Muscle of leg (tissue), 11 donors: ENCODE data around the gene WDR49. TPM values are rescaled to one million over a fixed set of nuclear protein-coding genes. Genes with fewer than 3 reads are reported as not detected.
"Not testable (repeated sequence)": the region's sequence is repeated elsewhere in the genome, so short reads cannot be mapped to it uniquely, and the experiment has no call there.

Experiments used
- DNase-seq: peaks from one replicate; pipeline ENCODE4 v3.0.0; 2013
- H3K27ac ChIP-seq: one replicate; pipeline ENCODE4 v1.5.1; 2013; ENCODE audit warnings: mild to moderate bottlenecking, low read length, control low read depth
- H3K27me3 ChIP-seq: one replicate; pipeline ENCODE4 v1.6.1; 2013; ENCODE audit warnings: low read length; ENCODE audit not compliant: control insufficient read depth, insufficient read depth
- H3K36me3 ChIP-seq: one replicate; pipeline ENCODE4 v1.6.1; 2013; ENCODE audit warnings: low read length; ENCODE audit not compliant: control insufficient read depth, insufficient read depth
- H3K4me1 ChIP-seq: one replicate; pipeline ENCODE4 v1.6.1; 2013; ENCODE audit warnings: low read length; ENCODE audit not compliant: control insufficient read depth, insufficient read depth
- H3K4me3 ChIP-seq: one replicate; pipeline ENCODE4 v1.5.1; 2013; ENCODE audit warnings: low read length, control low read depth
- H3K9me3 ChIP-seq: replicated peaks from 2 replicates; pipeline ENCODE4 v1.6.1; 2013; ENCODE audit warnings: low read depth, low read length; ENCODE audit not compliant: control insufficient read depth
- WGBS: methylation state at CpG from one replicate; pipeline ENCODE4 v1.1.5; 2013; ENCODE audit warnings: missing lambda C conversion rate; ENCODE audit not compliant: insufficient coverage; 5-methylcytosine and 5-hydroxymethylcytosine counted together
- polyA plus RNA-seq, 8 donors: library from polyadenylated mRNA; unstranded; fragments of 120-200 nt; gene quantifications; one replicate each; pipeline versions ENCODE4 v1.2.1 to v1.2.3, GENCODE V29; 2013; ENCODE audit warnings: inconsistent platforms in 1 of 8, low replicate concordance in 1 of 8; ENCODE audit not compliant: insufficient read length in 8 of 8, insufficient read depth in 1 of 8
- total RNA-seq: library from RNA; stranded (reverse); fragments of 120-200 nt; gene quantifications from one replicate; pipeline ENCODE4 v1.2.4, GENCODE V29; 2013

The WDR49 gene
- total and polyA plus RNA-seq, 9 donors, result 0.05 to 0.58 (median 0.27) TPM; not detected in 2

DNA sequence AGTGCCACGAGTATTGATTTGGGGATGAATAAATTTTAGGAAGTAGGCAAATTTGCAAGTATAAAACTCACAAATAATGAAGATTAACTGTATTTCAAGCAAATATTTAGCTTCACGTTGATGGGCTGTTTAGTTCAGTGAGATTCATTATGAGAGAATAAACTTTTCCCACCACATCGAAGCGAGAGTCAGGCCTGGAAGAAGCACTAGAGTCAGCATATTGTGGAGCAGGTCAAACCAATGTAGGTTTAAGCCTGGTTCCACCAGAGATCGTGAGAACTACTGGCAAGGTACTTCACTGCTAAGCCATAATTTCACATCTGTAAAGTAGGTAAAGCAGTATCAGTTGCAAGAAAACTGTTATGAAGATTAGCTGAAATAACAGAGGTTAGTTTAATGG is 22.3 kb downstream of the WDR49 start:
- WGBS, result no CpG with 5 or more reads among the region's 5 CpGs
- DNase-seq, result no peak
- H3K4me1 ChIP-seq, result no peaks in the 10 kb centered on the region

DNA sequence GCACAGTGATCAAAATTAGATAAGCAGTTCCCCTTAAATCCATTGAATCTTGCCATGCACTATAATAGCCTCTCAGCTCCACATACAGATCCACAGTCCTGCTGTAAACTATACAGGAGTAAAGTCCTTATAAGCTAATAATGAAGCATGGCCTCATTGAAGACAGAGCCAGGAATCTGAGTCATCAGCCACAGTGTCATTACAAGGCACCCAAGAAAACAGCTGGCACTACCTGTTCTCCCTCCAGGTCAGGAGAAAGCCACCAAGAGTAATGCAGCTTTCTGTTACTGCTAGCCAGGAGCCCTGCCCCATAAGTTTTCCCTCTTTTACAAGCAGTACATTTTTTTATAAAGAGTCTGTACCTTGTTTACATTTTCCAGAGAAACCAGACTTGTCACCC is 27.3 kb downstream of the WDR49 start:
- Histone ChIP-seq H3K27ac (no peak overlapping the region), H3K36me3 (no peaks in the 10 kb centered on the region), H3K9me3 (no peaks in the 10 kb centered on the region), H3K4me1 (no peaks in the 10 kb centered on the region), H3K4me3 (no peak overlapping the region), H3K27me3 (no peaks in the 10 kb centered on the region)
- DNase-seq, result no peak

More for the DNA sequence above, 22.3 kb downstream of the WDR49 start:
- no peak overlapping the region for H3K27ac ChIP-seq
- H3K36me3 ChIP-seq, result no peaks in the 10 kb centered on the region
- no peak overlapping the region for H3K4me3 ChIP-seq
- H3K27me3 ChIP-seq, result no peaks in the 10 kb centered on the region
- H3K9me3 ChIP-seq, result no peaks in the 10 kb centered on the region

DNA sequence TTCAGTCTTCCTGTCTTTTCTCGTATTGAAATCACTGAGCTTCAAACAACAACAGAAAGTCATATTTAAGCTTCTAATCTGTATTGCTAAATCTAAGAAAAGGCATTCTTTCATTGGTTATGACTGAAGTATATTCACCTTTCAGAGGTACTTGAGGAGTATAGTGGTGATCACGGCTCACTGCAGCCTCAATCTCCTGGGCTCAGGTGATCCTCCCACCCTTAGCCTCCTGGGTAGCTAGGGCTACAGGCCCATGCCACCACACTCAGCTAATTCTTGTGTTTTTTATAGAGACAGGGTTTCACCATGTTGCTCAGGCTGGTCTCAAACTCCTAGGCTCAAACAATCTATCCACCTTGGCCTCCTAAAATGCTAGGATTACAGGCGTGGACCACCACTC is 38.7 kb downstream of the WDR49 start:
- Histone ChIP-seq H3K27me3 (no peaks in the 10 kb centered on the region), H3K4me1 (no peaks in the 10 kb centered on the region), H3K36me3 (no peaks in the 10 kb centered on the region), H3K4me3 (no peak overlapping the region), H3K27ac (no peak overlapping the region), H3K9me3 (no peaks in the 10 kb centered on the region)
- DNase-seq, result no peak
- no CpG with 5 or more reads among the region's 3 CpGs for WGBS

DNA sequence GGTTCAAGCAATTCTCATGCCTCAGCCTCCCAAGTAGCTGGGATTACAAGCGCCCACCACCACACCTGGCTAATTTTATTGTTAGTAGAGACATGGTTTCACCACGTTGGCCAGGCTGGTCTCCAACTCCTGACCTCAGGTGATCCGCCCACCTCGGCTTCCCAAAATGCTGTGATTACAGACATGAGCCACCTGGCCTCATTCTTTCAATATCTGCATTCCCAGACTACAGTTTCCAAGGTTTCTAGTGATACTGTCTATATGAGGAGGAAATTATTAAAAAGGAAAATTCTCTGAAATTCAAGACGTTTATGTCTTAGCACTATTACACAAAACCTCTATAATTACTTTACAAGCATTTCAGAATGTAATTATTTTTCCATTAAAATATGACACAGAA is 39.5 kb downstream of the WDR49 start:
- not testable (repeated sequence) for H3K27ac ChIP-seq, DNase-seq, H3K4me1 ChIP-seq, H3K27me3 ChIP-seq, H3K4me3 ChIP-seq, H3K36me3 ChIP-seq, H3K9me3 ChIP-seq
- no CpG with 5 or more reads among the region's 5 CpGs for WGBS

DNA sequence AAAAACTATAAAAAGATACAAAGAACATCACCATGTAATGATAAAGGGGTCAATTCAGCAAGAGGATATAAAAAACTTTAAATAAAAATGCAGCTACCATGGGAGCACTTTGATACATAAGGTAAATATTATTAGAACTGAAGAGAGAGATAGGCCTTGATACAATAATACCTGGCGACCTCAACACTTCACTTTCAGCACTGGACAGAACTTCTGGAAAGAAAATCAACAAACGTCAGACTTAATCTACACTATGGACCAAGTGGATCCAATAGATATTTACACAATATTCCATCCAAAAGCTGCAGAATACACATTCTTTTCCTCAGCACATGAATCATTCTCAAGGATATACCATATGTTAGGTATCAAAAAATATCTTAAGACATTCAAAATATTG is 42.0 kb downstream of the WDR49 start:
- no peaks in the 10 kb centered on the region for H3K9me3 ChIP-seq
- no peak for DNase-seq
- H3K36me3 ChIP-seq, result no peaks in the 10 kb centered on the region
- H3K27ac ChIP-seq, result no peak overlapping the region
- WGBS, result no CpG with 5 or more reads among the region's 2 CpGs
- no peak overlapping the region for H3K4me3 ChIP-seq
- H3K4me1 ChIP-seq, result no peaks in the 10 kb centered on the region
- H3K27me3 ChIP-seq, result no peaks in the 10 kb centered on the region

DNA sequence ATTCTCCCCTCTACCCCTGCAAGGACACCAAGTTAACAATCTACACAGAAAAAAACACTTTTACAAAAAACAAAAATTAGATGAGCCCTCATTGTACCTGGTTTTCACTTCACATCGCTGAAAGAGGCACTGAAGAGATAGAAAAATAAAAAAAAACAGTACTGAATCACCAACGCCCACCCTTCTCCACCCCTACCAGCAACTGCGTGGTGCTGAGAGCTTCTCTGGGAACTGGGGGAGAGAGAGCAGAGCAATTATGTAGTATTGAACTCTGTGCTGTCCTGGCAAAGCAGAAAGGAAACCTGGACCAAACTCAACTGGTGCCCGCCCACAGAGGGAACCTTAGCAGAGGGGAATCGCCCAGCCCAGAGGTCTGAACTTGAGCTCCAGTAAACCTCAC is 44.6 kb downstream of the WDR49 start:
- 88% methylated on average over 2 of the region's 5 CpGs for WGBS
- H3K4me3 ChIP-seq, result no peak overlapping the region
- DNase-seq, result no peak
- no peaks in the 10 kb centered on the region for H3K4me1 ChIP-seq
- no peaks in the 10 kb centered on the region for H3K9me3 ChIP-seq
- H3K36me3 ChIP-seq, result no peaks in the 10 kb centered on the region
- H3K27ac ChIP-seq, result no peak overlapping the region
- H3K27me3 ChIP-seq, result no peaks in the 10 kb centered on the region

DNA sequence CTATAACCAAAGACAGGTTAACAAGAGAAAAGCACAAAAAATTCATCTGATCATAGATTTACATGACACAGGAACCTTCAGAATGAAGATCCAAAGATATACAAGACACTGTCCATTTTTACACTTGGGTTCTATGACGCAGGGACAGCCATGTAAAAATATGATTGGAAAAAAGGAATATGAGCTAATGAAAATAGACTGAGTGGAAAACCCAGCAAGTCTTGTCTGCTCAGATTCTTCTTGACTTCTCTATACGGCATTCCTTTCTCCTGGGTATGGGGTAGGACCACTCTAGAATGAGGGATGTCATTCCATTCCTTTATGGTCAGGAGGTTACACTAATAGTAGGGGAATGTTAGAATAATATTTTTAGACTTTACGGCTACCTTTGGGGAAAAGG is 46.9 kb downstream of the WDR49 start:
- no CpG with 5 or more reads among the region's 3 CpGs for WGBS
- Histone ChIP-seq H3K9me3 (no peaks in the 10 kb centered on the region), H3K36me3 (no peaks in the 10 kb centered on the region), H3K4me3 (no peak overlapping the region), H3K4me1 (no peaks in the 10 kb centered on the region), H3K27ac (no peak overlapping the region), H3K27me3 (no peaks in the 10 kb centered on the region)
- no peak for DNase-seq

DNA sequence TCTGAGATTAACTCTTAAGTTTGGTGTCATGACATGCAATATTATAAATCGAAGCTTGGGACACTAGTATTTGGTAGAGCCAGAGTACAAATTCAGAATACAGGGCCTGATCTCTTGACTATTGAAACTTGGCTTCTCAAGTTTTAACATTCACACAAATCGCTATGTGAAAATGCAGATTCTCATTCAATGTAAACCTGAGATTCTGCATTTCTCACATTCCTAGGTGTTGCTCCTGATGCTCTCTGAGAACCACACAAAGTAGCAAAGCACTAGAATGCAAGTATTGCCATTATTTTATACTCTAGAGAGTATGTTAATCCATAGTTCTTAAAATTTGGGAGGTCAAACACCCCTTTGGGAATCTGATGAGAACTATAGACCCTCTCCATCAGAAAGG is 47.9 kb downstream of the WDR49 start:
- WGBS, result 60% methylated on average over 1 of the region's 2 CpGs
- H3K27me3 ChIP-seq, result no peaks in the 10 kb centered on the region

DNA sequence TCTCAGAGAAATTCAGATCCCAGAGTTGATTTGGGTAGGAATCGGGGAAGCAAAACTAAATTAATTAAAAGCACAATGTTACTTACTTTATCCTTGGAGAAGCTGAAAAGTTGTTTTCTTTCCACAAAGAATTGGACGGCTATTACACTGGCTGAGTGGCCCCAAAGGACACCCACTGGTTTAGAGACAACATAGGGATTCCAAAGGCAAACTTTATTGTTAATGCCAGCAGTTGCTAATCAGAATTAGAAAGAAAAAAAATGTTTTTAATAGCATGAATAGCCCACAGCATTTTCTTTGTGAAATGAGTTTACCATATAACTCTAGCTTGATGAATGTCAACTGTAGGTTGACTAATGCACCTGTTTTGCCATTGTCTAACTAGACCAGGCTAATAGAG is 51.7 kb downstream of the WDR49 start:
- no peak overlapping the region for H3K27ac ChIP-seq
- no peaks in the 10 kb centered on the region for H3K4me1 ChIP-seq
- H3K4me3 ChIP-seq, result no peak overlapping the region
- no peaks in the 10 kb centered on the region for H3K27me3 ChIP-seq
- peaks cover 15% of the 10 kb centered on the region for H3K9me3 ChIP-seq
- no peak for DNase-seq
- H3K36me3 ChIP-seq, result no peaks in the 10 kb centered on the region
- 43% methylated on average over 1 of the region's 2 CpGs for WGBS

More for the DNA sequence above, 47.9 kb downstream of the WDR49 start:
- H3K36me3 ChIP-seq, result no peaks in the 10 kb centered on the region
- H3K4me3 ChIP-seq, result no peak overlapping the region
- H3K27ac ChIP-seq, result no peak overlapping the region
- H3K9me3 ChIP-seq, result no peaks in the 10 kb centered on the region
- H3K4me1 ChIP-seq, result no peaks in the 10 kb centered on the region
- DNase-seq, result no peak

DNA sequence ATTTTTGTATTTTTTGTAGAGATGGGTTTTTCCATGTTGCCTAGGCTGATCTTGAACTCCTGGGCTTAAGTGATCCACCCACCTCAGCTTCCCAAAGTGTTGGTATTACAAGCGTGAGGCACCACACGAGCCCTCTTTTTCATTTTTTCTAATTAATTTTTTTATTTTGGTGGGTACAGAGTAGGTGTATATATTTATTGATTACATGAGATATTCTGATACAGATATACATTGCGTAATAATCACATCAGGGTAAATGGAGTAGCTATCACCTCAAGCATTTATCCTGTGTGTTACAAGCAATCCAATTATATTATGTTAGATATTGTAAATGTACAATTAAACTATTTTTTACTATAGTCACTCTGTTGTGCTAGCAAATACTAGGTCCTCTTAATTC is 66.1 kb downstream of the WDR49 start:
- no peak for DNase-seq
- WGBS, result no CpG with 5 or more reads among the region's 3 CpGs
- H3K36me3 ChIP-seq, result no peaks in the 10 kb centered on the region
- no peaks in the 10 kb centered on the region for H3K27me3 ChIP-seq
- H3K4me1 ChIP-seq, result no peaks in the 10 kb centered on the region
- no peak overlapping the region for H3K4me3 ChIP-seq
- no peaks in the 10 kb centered on the region for H3K9me3 ChIP-seq
- H3K27ac ChIP-seq, result no peak overlapping the region

DNA sequence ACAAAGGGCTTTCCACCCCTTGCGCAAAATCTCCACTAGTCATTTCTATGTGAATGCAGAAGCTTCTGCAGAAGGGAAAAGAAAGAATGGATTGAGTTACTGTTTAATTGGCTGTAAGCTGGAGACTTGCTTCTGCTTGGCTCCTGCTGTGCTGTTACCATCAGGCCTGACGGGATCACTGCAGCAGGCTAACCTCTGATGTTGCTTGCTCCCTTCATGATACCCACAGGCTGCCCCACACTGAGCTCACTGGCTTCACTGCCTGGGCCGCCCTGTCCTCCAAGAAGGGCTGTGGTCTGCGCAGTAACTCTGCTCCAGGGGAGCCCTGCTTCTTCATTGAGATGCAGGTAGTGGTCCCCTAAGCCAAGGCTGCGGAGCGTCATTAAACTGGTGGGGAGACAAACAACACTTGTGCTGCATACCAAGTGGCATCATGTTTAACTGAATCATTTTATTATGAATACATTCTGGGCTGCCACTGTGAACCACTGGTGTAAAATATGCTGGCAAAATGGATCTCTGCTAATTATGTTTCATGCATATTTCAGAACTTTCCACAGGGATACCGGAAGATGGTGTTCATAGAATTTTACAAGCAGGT is 78.6 kb downstream of the WDR49 start:
- no peak overlapping the region for H3K4me3 ChIP-seq
- H3K27me3 ChIP-seq, result no peaks in the 10 kb centered on the region
- H3K36me3 ChIP-seq, result no peaks in the 10 kb centered on the region
- no peak for DNase-seq
- no peaks in the 10 kb centered on the region for H3K4me1 ChIP-seq
- no peaks in the 10 kb centered on the region for H3K9me3 ChIP-seq
- no peak overlapping the region for H3K27ac ChIP-seq
- 51% methylated on average over 2 of the region's 7 CpGs for WGBS
